CD4-positive, alpha-beta T cell treated with Interleukin-17A for 4 hours (primary cell): ENCODE measurements around the gene C16orf86.

Experiments
- DNase-seq: peaks from one replicate; pipeline ENCODE4 v3.0.0-alpha.2; 2020; ENCODE audit warnings: mixed read lengths

Gene C16orf86

DNA sequence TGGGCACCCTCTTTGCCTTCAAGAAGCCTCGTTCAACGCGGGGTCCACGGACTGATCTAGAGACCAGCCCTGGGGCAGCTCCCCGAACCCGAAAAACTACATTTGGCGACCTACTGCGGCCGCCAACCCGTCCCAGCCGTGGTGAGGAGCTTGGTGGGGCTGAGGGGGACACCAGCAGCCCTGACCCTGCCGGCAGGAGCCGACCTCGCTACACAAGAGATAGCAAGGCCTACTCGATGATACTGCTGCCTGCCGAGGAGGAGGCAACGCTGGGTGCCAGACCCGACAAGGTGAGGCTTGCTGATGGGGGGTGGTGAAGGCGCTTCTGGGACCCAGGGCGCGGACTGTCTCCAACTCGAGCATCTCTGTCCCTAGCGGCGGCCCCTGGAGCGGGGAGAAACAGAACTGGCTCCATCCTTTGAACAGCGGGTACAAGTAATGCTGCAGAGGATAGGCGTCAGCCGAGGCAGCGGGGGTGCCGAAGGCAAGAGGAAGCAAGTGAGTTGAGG is 12.2 kb upstream of the C16orf86 start:
- no peak for DNase-seq

- DNase-seq, result no peak
Measured at GRCh38 chr16:67655363-67655762, 11.3 kb upstream of the C16orf86 start.

DNA sequence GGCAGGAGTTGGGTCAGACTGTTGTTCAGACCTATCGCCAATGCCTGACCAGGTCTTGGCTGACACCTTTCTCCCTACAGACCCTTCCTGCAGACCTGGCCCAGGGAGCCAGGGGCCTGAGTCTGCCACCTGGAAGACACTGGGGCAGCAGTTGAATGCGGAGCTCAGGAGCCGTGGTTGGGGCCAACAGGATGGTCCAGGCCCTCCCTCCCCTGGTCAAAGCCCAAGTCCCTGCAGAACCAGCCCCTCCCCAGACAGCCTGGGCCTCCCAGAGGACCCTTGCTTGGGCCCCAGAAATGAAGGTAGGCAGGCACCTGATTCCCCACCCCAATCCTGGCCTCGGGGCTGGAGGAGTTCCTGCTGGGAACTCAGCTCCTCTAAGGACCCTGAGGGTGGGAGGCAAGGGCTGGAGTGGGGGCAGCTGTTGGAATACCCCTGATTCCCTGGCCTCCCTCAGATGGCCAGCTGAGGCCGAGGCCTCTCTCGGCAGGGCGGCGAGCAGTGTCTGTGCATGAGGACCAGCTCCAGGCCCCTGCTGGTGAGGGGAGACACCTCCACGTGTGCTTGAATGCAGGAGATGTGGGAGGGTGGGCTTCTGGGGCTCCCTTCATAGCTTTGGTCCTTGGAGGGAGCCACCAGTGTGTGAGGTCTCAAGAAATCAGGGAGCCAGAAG is 10.1 kb upstream of the C16orf86 start:
- no peak for DNase-seq

- DNase-seq, result no peak
Measured at GRCh38 chr16:67657017-67657608, 9.5 kb upstream of the C16orf86 start.

DNA sequence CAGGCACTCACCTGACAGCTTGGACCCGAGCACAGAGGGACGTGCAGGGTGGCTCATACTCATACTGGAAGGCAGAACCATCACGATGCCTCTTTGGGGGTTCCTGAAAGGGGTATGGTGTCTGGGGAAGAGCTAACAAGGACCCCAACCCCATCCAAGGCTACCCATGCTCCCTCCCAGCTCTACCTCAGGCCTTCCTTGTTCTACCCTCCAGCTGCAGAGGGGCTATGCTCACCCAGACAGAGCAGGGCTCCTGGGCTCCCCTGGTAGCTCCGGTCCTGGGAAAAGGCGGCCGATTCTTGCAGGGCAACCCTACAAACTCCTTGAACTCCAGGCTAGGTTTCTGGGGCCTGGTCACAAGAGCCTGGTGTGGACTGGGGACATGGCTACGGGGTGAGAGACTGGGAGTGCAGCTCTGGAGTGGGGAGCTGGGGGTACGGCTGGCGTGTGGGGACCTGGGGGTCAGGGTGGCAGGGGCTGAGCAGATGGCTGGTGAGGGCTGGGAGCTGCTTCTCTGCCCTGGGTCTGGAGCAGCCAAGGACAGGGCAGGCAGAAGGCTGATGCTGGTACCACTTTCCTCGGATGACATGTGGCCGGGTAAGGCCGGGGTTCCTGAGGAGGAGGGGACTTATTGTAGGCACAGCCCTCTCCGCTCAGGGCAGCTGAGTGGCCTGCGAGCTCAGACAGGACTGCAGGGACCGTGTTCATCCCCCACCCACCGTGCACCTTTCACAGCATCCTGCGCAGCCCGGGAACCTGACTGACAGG is 8.7 kb upstream of the C16orf86 start:
- no peak for DNase-seq

DNA sequence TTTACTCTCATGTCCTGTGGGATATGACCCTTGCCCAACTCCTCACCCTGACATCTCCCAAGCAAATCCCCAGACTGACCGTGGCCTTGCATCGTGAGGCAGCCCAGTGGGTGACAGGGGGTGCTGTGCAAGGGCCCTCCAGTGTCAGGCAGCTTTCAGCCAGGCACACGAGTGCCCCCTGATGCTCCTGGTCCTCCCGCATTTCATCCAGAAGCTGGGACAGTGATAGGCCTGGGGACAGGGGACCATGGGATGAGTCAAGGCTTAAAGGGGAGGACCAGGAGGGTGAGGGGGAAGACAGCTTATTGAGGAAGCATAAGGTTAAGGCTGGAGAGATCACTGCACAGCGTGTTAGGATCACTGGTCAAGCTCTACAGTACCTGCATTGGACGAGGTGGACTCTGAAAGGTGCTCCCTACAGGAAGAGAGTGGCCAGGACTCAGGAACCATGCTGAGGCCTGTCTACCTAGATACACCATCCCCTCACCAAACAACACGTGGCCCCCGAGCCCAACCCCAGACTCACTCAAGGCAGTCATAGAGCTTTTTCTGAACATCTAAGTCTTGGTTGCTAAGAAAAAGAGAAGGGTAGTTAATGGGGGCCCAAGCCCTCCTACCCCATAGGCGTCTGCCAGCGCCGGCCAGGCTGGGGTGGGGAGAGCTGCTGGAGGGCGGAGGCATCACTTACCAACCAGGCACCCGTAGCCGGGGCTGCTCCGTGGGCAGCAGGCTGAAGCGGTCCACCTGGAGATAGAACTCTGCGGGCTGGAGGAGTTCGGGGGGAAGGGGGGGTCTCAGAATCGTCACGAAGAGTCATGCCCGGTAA is 7.6 kb upstream of the C16orf86 start:
- no peak for DNase-seq

DNA sequence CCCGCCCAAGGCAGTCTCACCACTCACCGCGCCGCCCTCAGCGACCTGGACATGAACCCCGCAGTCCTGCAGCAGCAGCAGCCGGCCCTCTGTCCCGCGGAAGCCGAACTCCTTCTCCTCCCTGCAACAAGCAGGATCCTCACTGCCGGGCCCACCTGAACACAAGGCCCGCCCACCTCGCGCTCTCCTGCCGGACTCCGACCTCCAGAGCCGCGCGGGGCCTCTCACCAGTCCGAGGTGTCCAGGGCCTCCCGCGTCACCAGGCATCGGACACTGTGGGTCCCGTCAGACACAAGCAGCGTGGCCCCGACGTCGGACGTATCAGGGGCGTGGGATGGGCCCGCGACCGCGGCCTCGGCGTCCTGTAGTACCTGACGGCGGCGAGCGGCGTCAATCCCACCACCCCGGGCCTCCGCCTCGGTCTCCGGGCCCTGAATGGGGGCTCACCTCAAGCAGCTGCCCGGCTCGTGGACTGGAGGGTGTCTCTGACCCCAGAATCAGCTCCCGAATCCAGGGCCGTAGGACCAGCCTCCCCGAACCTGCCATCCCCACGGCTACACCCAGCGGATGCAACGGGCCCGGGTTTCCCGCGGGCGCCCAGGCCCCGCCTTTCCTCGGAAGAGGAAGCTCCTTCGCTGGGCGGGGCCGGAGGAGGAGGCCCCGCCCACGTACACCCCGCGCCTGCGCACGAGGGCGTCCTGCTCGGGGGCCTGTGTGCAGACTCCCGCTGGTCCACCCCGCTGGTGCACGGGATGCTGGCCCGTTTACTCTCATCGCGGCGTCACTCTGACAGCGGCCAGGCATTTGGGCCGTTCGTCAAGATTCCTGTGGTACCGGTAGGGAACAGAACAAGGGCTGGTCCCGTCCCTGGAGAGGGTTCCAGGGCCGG is 6.7 kb upstream of the C16orf86 start, which contains the start of gene ACD:
Gene ACD (minus strand): TSS at position 586 of the 889 bp plus-strand sequence. CDS start 40 bp downstream, at position 546.
- DNase-seq, result peak; percentile 93

GRCh38 chr16:67660564-67661028 is 6.0 kb upstream of the C16orf86 start, which contains the start of gene PARD6A:
Gene PARD6A, plus strand, starts transcription at chr16:67660960. Its CDS starts 79 bp downstream, at chr16:67661039.
- DNase-seq, result peak; percentile 96

GRCh38 chr16:67661101-67661761 is 5.4 kb upstream of the C16orf86 start:
- DNase-seq, result no peak

DNA sequence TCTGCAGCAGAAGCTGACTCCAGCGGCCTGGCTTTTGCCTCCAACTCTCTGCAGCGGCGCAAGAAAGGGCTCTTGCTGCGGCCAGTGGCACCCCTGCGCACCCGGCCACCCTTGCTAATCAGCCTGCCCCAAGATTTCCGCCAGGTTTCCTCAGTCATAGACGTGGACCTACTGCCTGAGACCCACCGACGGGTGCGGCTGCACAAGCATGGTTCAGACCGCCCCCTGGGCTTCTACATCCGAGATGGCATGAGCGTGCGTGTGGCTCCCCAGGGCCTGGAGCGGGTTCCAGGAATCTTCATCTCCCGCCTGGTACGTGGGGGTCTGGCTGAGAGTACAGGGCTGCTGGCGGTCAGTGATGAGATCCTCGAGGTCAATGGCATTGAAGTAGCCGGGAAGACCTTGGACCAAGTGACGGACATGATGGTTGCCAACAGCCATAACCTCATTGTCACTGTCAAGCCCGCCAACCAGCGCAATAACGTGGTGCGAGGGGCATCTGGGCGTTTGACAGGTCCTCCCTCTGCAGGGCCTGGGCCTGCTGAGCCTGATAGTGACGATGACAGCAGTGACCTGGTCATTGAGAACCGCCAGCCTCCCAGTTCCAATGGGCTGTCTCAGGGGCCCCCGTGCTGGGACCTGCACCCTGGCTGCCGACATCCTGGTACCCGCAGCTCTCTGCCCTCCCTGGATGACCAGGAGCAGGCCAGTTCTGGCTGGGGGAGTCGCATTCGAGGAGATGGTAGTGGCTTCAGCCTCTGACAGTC is 4.5 kb upstream of the C16orf86 start:
- DNase-seq, result no peak

DNA sequence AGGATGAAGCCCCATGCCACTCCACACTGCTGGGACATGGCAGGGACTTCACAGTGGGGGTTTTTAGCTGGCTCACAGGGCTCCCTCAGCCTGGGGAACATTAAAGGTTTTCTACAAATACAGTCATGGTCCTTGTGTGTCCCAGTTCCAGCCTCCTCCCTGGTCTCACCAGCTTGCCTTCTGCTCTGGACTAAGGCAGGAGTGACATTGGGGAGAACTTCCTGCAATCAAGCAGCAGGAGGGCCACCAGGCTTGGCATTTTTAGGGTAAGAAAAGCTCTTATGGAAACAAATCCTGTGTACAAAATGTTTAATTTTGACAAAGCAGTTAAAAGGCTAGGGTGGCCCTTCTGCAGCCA is 4.0 kb upstream of the C16orf86 start:
- no peak for DNase-seq

- DNase-seq, result peak; percentile 38
Measured at GRCh38 chr16:67663151-67663876, 3.3 kb upstream of the C16orf86 start.

- DNase-seq, result no peak
Measured at GRCh38 chr16:67663877-67664222, 2.8 kb upstream of the C16orf86 start.

DNA sequence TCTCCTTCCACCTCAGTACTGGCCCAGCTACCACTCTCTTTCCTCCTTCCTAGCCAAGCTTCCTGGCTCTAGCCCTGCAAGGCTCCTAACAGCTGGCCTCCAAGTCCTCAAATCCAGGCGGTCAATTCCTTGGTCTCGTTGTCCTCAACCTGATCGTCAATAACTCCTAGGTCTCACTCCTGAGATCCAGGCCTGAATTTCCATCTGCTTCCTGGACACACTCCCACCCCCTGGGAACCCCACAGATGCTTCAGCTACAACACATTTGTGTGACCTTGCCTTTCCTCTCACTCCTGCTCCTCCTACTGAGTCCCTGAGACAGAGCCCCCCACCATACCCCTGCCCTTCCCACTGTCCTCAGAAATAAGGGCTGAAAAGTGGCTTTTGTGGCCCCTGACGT is 2.4 kb upstream of the C16orf86 start:
- no peak for DNase-seq

DNA sequence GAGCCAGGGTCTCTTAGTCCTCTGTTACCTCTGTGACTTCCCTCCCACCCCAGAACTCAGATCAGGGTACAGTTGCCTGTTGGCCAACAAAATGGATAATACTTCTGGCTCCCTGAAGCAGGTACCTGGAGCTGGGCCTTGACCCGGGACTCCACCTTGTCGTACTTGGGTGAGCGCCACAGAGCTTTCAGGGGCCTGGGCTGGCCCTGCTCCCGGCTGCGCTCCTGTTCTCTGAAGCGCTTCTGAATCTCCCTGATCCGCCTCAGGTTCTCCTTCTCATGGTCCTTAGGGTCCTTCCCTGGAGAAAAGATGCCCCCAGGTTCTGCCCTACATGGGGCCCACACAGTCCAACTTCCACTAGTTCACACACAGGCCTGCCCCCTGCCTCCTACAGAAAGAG is 1.7 kb upstream of the C16orf86 start:
- DNase-seq, result no peak

GRCh38 chr16:67665598-67665997 is 1.0 kb upstream of the C16orf86 start:
- DNase-seq, result no peak

- no peak for DNase-seq
Measured at GRCh38 chr16:67666032-67666551, 522 bp upstream of the C16orf86 start.

- DNase-seq, result no peak
Measured at GRCh38 chr16:67667453-67667816, 821 bp downstream of the C16orf86 start.

- peak; percentile 85 for DNase-seq
Measured at GRCh38 chr16:67667817-67668494, 1.3 kb downstream of the C16orf86 start.
